ENCODE measurements around the gene HSPA6. TPM values are rescaled to one million over a fixed set of nuclear protein-coding genes. Genes with fewer than 3 reads are reported as not detected.
A peak's percentile ranks its signal among the peaks of the same experiment; 100 is the strongest.
"Not testable (repeated sequence)": the region's sequence is repeated elsewhere in the genome, so short reads cannot be mapped to it uniquely, and the experiment has no call there.

The HSPA6 gene
- polyA plus RNA-seq, 1 donor from 2014 or later: 0.80 TPM

GRCh38 chr1:161539731-161540569 is 15.6 kb downstream of the HSPA6 start:
- H3K27me3 Mint-ChIP-seq, H3K36me3 Mint-ChIP-seq, H3K9me3 Mint-ChIP-seq: not testable (repeated sequence)
- Mint-ChIP-seq H3K27ac (peak overlapping the region; percentile 98 to 100 (median 99)), H3K4me1 (peaks cover 6 to 31% (median 26%) of the 10 kb centered on the region in 3 donors), H3K4me3 (peak overlapping the region; percentile 91 to 99 (median 98))

GRCh38 chr1:161540570-161540960 is 16.2 kb downstream of the HSPA6 start:
- Mint-ChIP-seq H3K27ac (peak overlapping the region; percentile 98 to 100 (median 99)), H3K4me1 (peaks cover 9 to 36% (median 31%) of the 10 kb centered on the region in 3 donors), H3K4me3 (peak overlapping the region; percentile 91 to 99 (median 98))
- not testable (repeated sequence) for H3K9me3 Mint-ChIP-seq, H3K36me3 Mint-ChIP-seq, H3K27me3 Mint-ChIP-seq

GRCh38 chr1:161542091-161542559 is 17.8 kb downstream of the HSPA6 start:
- H3K9me3 Mint-ChIP-seq, H3K27me3 Mint-ChIP-seq, H3K36me3 Mint-ChIP-seq: not testable (repeated sequence)
- H3K4me1 Mint-ChIP-seq: peaks cover 9 to 36% (median 31%) of the 10 kb centered on the region in 3 donors
- peak overlapping the region in 3 of 4 donors; percentile 31 to 75 (median 35) for H3K4me3 Mint-ChIP-seq
- peak overlapping the region; percentile 14 to 76 (median 32) for H3K27ac Mint-ChIP-seq

GRCh38 chr1:161543125-161543524 is 18.8 kb downstream of the HSPA6 start:
- peak overlapping the region in 1 of 4 donors; percentile 75 for H3K4me3 Mint-ChIP-seq
- H3K4me1 Mint-ChIP-seq: peaks cover 9 to 36% (median 31%) of the 10 kb centered on the region in 3 donors
- not testable (repeated sequence) for H3K9me3 Mint-ChIP-seq, H3K36me3 Mint-ChIP-seq, H3K27me3 Mint-ChIP-seq
- H3K27ac Mint-ChIP-seq: peak overlapping the region in 2 of 3 donors; percentile 11 to 76

- peaks cover 9 to 31% (median 24%) of the 10 kb centered on the region in 3 donors for H3K4me1 Mint-ChIP-seq
- not testable (repeated sequence) for H3K27me3 Mint-ChIP-seq, H3K9me3 Mint-ChIP-seq, H3K36me3 Mint-ChIP-seq
- peak overlapping the region in 2 of 4 donors; percentile 11 to 22 for H3K4me3 Mint-ChIP-seq
- peak overlapping the region; percentile 19 to 96 (median 40) for H3K27ac Mint-ChIP-seq
These were observed 20.8 kb downstream of the HSPA6 start for GRCh38 chr1:161545005-161545731.

GRCh38 chr1:161547995-161548741 is 23.8 kb downstream of the HSPA6 start:
- H3K4me3 Mint-ChIP-seq, H3K27ac Mint-ChIP-seq, H3K27me3 Mint-ChIP-seq, H3K36me3 Mint-ChIP-seq, H3K4me1 Mint-ChIP-seq, H3K9me3 Mint-ChIP-seq: not testable (repeated sequence)

GRCh38 chr1:161548749-161549406 is 24.5 kb downstream of the HSPA6 start:
- not testable (repeated sequence) for H3K9me3 Mint-ChIP-seq, H3K27ac Mint-ChIP-seq, H3K27me3 Mint-ChIP-seq, H3K4me1 Mint-ChIP-seq, H3K4me3 Mint-ChIP-seq, H3K36me3 Mint-ChIP-seq

GRCh38 chr1:161549652-161550051 is 25.3 kb downstream of the HSPA6 start, which contains the start of gene FCGR3A:
FCGR3A (minus strand) TSS chr1:161549818; CDS start chr1:161549736, 82 bp downstream.
- H3K4me3 Mint-ChIP-seq: peak within 1 kb of the TSS in 2 of 4 donors; percentile 33 to 37

GRCh38 chr1:161550942-161551341 is 26.6 kb downstream of the HSPA6 start:
- not testable (repeated sequence) for H3K4me1 Mint-ChIP-seq, H3K27ac Mint-ChIP-seq, H3K4me3 Mint-ChIP-seq, H3K9me3 Mint-ChIP-seq, H3K36me3 Mint-ChIP-seq, H3K27me3 Mint-ChIP-seq

More at GRCh38 chr1:161549652-161550051, 25.3 kb downstream of the HSPA6 start, which contains the start of gene FCGR3A:
- Mint-ChIP-seq H3K36me3 (no peaks in the 10 kb centered on the region), H3K27ac (no peak within 1 kb of the TSS), H3K4me1 (peaks cover 5 to 9% (median 9%) of the 10 kb centered on the region in 3 donors), H3K9me3 (no peaks in the 10 kb centered on the region), H3K27me3 (no peaks in the 10 kb centered on the region)

GRCh38 chr1:161553631-161554030 is 29.3 kb downstream of the HSPA6 start:
- H3K4me3 Mint-ChIP-seq, H3K4me1 Mint-ChIP-seq, H3K27ac Mint-ChIP-seq, H3K36me3 Mint-ChIP-seq, H3K9me3 Mint-ChIP-seq, H3K27me3 Mint-ChIP-seq: not testable (repeated sequence)

GRCh38 chr1:161554340-161554739 is 30.0 kb downstream of the HSPA6 start:
- not testable (repeated sequence) for H3K4me1 Mint-ChIP-seq, H3K9me3 Mint-ChIP-seq, H3K36me3 Mint-ChIP-seq, H3K27me3 Mint-ChIP-seq, H3K4me3 Mint-ChIP-seq
- peak overlapping the region in 1 of 3 donors; percentile 2 for H3K27ac Mint-ChIP-seq

GRCh38 chr1:161554815-161555417 is 30.6 kb downstream of the HSPA6 start:
- peak overlapping the region in 1 of 4 donors; percentile 5 for H3K4me3 Mint-ChIP-seq
- H3K36me3 Mint-ChIP-seq, H3K27me3 Mint-ChIP-seq, H3K4me1 Mint-ChIP-seq, H3K9me3 Mint-ChIP-seq: not testable (repeated sequence)
- H3K27ac Mint-ChIP-seq: peak overlapping the region in 1 of 3 donors; percentile 8

GRCh38 chr1:161556143-161556542 is 31.8 kb downstream of the HSPA6 start:
- not testable (repeated sequence) for H3K27me3 Mint-ChIP-seq, H3K9me3 Mint-ChIP-seq, H3K27ac Mint-ChIP-seq, H3K4me3 Mint-ChIP-seq, H3K36me3 Mint-ChIP-seq
- H3K4me1 Mint-ChIP-seq: peaks cover 9 to 14% (median 10%) of the 10 kb centered on the region in 3 donors

GRCh38 chr1:161556990-161557389 is 32.6 kb downstream of the HSPA6 start:
- H3K4me3 Mint-ChIP-seq, H3K27ac Mint-ChIP-seq, H3K27me3 Mint-ChIP-seq, H3K9me3 Mint-ChIP-seq, H3K36me3 Mint-ChIP-seq: not testable (repeated sequence)
- H3K4me1 Mint-ChIP-seq: peaks cover 12 to 18% (median 12%) of the 10 kb centered on the region in 3 donors
